Activated CD4-positive, alpha-beta T cell treated with anti-CD3 and anti-CD28 coated beads, Interleukin-2, Interleukin-4, amounts not matched to agents 100 ng/mL and 50 ng/mL, durations not matched to agents 16 hours and 8 hours (primary cell): ENCODE measurements around the gene SNX27.
"Not testable (repeated sequence)": the region's sequence is repeated elsewhere in the genome, so short reads cannot be mapped to it uniquely, and the experiment has no call there.

Experiments used
- DNase-seq: peaks from one replicate; pipeline ENCODE4 v3.0.0-alpha.2; 2020; ENCODE audit warnings: low spot score

SNX27 gene

GRCh38 chr1:151611832-151612500 is at the start of gene SNX27:
Gene SNX27 (plus strand): TSS chr1:151612050. CDS start chr1:151612202, 152 bp downstream.
- peak; percentile 91 for DNase-seq

- DNase-seq, result no peak
These were observed 49.2 kb upstream of the SNX27 start for GRCh38 chr1:151562661-151563060.

GRCh38 chr1:151563376-151563775 is 48.5 kb upstream of the SNX27 start:
- no peak for DNase-seq

- no peak for DNase-seq
These were observed 46.2 kb upstream of the SNX27 start for GRCh38 chr1:151565502-151566189.

GRCh38 chr1:151568626-151569088 is 43.2 kb upstream of the SNX27 start:
- no peak for DNase-seq

- no peak for DNase-seq
These were observed 41.0 kb upstream of the SNX27 start for GRCh38 chr1:151570819-151571218.

- DNase-seq, result peak; percentile 61
These were observed 37.0 kb upstream of the SNX27 start for GRCh38 chr1:151574575-151575529.

- no peak for DNase-seq
These were observed 34.7 kb upstream of the SNX27 start for GRCh38 chr1:151577173-151577572.

- peak; percentile 13 for DNase-seq
These were observed 32.9 kb upstream of the SNX27 start for GRCh38 chr1:151578941-151579340.

- DNase-seq, result no peak
These were observed 32.2 kb upstream of the SNX27 start for GRCh38 chr1:151579436-151580225.

- DNase-seq, result no peak
These were observed 30.4 kb upstream of the SNX27 start for GRCh38 chr1:151581451-151581850.

GRCh38 chr1:151581921-151582320 is 29.9 kb upstream of the SNX27 start:
- DNase-seq, result no peak

GRCh38 chr1:151583796-151584195 is 28.1 kb upstream of the SNX27 start:
- no peak for DNase-seq

GRCh38 chr1:151584278-151584677 is 27.6 kb upstream of the SNX27 start:
- DNase-seq, result no peak

GRCh38 chr1:151584780-151585179 is 27.1 kb upstream of the SNX27 start:
- DNase-seq, result no peak

GRCh38 chr1:151585622-151586021 is 26.2 kb upstream of the SNX27 start:
- DNase-seq, result no peak

GRCh38 chr1:151590961-151591360 is 20.9 kb upstream of the SNX27 start:
- DNase-seq, result no peak

GRCh38 chr1:151593730-151594129 is 18.1 kb upstream of the SNX27 start:
- no peak for DNase-seq

- DNase-seq, result peak; percentile 83
These were observed 17.7 kb upstream of the SNX27 start for GRCh38 chr1:151594143-151594625.

- DNase-seq, result no peak
These were observed 15.5 kb upstream of the SNX27 start for GRCh38 chr1:151596166-151596953.

GRCh38 chr1:151602550-151602949 is 9.3 kb upstream of the SNX27 start:
- not testable (repeated sequence) for DNase-seq
